Femur (tissue), 1 donor: Measurements from ENCODE around the gene NCS1.

ENCODE experiments used
- DNase-seq: peaks from one replicate; pipeline ENCODE4 v3.0.0-alpha.2; 2017

Gene NCS1

DNA sequence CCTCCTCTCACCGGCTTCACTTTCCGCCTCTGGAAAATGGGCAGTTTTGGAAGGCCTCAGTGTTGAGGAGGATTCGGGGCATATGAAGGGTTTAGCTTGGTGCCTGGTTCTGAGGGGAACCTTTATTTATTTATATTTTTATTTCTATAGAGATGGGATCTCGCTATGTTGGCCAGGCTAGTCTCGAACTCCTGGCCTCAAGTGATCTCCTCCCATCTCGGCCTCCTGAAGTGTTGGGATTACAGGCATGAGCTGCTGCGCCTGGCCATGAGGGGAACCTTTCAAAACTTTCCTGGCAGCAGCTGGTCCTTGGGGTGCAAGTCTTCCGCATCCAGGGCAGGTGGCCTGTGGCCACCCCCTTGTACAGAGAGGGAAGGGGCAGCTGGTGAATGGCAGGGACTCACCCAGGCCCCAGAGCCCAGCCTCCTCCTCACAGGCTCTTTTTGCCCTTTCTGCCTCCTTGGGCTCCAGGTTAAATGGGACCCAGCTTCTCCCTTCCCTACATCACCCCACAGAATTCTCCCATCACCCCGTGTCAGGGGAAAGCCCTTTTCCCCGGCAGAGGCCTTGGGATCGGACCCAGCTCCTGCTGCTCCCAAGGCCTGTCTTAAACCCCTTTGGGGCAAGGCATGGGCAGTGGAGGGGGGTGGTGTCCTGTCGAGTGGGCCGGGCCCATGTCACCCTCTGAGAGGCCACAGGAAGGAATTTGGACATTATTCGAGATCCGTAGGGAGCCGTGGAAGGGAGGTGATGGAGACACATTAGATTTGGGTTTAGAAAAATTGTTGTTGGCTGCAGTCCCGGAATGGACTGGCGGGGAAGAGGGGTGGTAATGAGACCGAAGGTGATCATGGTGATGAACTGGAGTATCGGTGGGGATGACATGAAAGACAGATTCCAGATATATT, 5.9 kb downstream of the NCS1 start:
- no peak for DNase-seq

DNA sequence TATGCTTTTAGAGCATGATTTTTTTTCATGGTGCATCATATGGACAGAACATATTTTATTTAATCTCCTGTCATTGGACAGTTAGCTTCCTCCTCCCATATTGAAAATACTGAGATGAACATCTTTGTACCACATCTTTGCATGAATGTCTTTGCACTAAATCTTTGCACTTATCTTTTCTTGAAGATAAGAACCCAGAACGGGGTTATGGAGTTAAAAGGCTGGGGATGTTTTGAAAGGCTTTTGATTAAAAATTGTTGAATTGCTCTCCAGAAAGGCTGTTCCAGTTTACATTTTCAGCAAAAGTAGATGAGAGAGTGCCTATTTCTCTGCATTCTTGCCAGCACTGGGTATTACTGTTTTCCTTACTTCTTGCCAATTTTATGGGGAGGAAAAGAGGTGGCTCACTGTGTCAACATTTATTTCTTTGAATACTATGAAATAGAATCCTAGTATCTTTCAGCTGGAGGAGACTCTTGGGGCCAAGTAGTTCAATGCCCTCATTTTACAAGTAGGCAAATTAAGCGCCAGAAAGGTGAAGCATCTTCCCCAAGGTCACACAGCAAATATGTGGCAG, 7.2 kb downstream of the NCS1 start:
- DNase-seq: no peak

DNA sequence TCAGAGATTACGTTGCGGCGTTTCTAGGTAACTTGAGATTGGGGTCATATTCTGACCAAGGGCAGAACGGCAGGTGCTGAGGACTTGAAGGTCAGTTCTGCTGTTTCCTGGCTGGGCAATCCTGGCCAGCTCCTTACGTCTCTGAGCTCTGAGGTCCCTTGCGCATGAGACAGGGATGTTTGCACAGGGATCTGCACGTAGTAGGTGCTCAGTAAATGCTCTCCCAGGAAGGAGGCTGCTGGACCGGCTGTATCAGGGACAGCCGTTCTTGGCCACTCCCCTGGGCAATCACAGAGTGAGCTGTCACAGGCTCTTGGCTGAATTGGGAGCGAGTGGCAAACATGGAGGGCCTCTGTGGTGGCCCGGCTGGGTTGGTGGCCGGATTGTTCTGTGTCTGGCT, 8.3 kb downstream of the NCS1 start:
- no peak for DNase-seq

DNA sequence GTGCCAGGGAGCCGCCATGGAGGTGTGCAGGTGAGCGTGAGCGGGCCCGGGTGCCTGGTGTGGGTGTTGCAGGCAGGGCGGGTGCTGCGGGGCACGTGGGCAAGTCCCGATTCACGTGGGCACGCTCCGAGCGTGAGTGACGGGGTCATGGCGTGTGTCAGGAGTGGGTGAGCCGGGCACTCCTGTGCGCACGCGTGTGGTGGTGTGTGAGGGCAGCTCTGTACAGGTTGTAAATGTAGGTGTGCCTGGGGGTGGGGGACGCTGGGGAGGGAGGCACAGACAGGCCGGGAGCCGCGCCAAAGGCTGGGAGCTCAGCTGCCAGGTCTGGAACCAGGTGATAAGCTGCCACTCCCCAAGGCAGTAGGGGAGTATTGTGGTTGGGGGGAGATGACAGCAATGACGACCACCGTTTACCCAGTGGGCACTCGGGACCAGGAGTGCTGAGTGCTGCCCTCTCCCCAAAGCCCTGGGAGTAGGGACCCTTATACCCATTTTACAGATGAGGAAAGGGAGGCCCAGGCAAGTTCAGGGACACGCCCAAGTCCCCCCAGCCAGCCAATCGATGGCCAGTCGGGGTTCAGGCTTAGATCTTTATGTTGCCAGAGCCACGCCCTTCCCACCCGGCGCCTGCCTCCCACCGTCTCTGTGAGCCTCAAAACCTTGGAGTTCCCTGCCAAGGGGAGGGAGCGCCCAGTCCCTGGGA, 9.6 kb downstream of the NCS1 start:
- DNase-seq: no peak

GRCh38 chr9:130182381-130182909, 10.2 kb downstream of the NCS1 start:
- no peak for DNase-seq

DNA sequence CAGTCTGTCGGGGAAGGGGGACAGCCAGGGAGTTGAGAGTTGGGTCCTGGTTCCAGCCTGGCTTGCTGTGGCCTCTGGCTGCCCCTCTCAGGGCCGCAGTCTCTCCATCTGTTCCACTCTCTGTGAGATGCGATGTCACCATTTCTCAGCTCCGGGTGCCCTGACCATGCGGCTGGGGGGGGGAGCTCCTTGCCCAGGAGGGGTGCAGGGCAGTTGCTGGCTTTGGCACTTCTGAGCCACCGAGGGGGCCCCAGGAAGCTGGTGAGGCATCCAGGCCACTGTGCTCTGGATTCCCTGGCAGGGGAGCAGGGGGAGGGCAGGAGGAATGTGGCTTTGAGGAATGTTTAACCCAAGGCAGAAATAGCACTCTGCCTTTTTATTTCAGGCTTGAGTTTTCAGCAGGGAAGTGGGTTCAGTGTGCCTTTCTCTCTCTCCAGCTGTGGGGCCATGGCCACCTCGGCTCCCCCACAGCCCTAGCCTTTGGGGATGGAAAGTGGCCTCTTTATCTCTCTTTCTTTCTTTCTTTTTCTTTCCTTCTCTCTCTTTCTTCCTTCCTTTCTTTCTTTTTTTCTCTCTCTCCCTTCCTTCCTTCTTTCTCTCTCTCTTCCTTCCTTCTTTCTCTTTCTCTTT, 11.0 kb downstream of the NCS1 start:
- peak; percentile 82 for DNase-seq

- no peak for DNase-seq
These were observed 12.8 kb downstream of the NCS1 start for GRCh38 chr9:130185017-130185416.

DNA sequence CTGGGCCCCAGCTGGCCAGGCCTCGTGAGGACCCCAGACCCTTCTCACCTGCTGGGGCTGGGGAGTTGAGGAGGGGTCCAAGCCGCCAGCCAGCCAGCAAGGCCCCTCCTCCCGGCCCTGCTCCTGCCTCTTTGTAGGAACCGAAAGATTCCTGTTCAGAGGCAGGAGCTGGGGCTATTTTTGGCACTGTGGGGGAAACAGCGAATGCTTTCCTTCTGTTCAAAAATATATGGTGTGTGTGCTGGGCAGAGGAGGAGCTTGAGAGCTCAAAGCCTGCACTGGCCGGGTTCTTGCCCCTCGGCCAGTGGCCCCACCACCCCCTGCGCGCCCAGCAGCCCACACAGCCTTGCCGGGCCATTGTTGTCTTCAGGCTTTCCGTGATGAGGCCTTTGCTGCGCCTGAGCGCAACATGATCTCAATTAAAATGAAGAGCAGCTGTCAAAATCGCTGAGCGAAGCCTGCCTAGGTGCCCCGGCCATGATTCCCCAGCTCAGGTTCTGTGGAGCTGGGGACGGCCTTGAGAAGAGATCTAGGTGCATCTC, 13.4 kb downstream of the NCS1 start:
- DNase-seq: peak; percentile 70

DNA sequence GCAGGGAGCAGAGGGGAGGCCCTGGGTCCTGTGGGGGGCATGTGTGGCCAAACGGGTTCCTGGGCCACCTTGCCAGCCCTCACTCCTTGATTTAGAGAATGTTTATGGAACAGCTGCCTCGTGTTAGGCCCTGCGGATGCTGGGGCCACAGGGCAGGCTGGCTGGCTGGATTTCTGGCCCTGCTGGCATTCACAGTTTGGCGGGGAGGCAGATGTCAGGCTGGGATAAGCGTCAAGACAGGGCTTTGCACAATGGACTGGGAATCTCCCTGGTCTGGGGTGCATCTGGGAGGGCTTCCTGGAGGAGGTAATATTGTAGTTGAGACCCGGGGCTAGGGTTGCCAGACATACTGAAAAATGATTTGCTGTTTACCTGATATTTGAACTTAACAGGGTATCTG, 13.8 kb downstream of the NCS1 start:
- no peak for DNase-seq

GRCh38 chr9:130186839-130187522, 14.8 kb downstream of the NCS1 start:
- no peak for DNase-seq

DNA sequence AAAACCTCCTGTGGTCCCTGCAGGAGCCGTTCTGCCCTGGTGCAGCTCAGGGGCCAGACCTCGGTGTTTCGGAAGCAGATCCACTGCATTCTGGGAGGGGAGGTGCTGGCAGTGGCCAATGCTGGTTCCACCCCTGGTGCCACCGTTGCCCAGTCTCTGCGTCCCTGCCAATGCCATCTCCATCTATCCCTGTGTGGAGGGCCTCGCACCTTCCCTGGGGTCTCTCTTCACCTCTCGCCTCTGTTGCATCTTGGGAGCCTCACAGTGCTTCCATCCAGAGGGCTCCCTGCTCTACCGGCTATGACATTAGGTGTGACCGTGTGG, 15.3 kb downstream of the NCS1 start:
- no peak for DNase-seq

- DNase-seq: no peak
These were observed 16.8 kb downstream of the NCS1 start for GRCh38 chr9:130188860-130189481.

GRCh38 chr9:130189840-130190239, 17.6 kb downstream of the NCS1 start:
- DNase-seq: no peak

DNA sequence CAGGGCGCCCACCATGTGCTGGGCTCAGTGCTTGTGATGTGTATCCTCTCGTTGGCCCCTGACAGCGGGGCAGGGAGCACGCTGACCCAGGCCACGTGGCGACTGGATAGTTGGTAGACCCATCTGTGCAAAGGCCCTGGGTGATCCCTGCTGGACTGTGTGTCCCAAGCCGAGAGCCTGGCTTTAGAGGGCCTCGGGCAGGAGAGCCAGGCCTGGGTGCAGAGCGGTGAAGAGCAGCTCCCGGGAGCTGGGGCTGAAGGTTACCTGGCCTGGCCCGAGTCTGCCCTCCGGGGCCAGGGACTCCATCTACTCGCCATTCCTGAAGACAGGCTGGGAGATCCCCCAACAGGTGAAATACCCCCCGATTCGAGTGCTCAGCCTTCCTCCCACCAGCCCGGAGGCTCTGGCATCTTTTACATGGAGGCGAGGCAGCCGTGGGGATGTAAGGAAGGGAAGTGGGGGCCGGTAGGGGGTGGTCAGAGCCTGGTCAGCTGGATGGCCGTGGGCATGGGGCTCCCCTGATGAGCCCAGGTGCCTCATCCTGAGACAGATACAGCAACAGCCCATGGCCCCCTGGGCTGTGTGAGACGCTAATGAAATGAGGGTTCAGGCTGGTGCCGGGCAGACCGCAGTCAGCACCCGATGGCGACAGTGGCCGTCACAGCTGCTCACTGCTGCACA, 19.0 kb downstream of the NCS1 start:
- DNase-seq: no peak

- DNase-seq: no peak
These were observed 19.5 kb downstream of the NCS1 start for GRCh38 chr9:130191749-130192120.

- no peak for DNase-seq
These were observed 20.3 kb downstream of the NCS1 start for GRCh38 chr9:130192382-130192999.

DNA sequence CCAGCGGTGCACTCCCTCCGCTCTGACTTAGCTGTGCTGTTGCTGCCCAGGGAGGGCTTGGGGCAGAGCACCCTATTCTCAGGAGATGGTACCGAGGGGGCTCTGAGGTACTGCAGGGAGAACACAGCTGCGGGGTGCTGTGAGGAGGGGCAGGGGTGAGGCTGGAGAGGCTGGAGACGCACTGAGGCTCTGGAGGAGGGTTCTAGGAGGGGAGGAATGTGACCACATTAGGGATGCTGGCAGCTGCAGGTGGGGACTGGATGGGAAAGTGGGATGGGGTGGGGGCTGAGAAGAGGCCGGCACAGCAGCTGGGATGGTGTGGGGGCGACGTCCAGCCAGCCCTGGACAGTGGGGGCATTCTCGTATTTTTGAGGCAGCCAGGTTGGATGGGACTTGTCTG, 20.9 kb downstream of the NCS1 start:
- DNase-seq: no peak

GRCh38 chr9:130193531-130194377, 21.6 kb downstream of the NCS1 start:
- peak; percentile 74 for DNase-seq

DNA sequence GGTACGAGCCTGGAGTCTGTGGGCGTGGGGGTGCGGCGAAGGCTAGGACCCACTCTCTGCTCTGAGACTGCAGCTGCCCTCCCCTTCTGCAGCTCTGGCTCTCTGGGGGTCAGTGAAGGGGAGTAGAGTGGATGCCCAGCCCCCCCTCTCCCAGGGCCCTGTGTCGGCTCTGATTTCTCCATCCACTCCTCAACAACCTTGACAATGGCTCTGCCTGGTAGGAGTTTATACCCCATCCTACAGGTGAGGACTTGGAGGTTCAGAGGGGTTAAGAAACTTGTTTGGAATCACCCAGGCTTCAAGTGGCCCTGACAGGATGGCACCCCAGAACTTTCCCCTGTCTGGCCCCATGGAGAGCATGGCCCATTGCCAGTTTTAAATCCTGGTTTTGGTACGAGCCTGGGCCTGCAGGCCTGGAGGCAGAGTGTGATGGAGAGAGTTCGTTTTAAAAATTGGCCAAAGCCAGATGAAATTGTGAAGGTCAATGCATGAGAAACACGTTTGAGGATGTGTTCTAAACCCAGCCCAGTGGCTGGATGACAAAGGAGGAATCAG, 22.3 kb downstream of the NCS1 start:
- no peak for DNase-seq

DNA sequence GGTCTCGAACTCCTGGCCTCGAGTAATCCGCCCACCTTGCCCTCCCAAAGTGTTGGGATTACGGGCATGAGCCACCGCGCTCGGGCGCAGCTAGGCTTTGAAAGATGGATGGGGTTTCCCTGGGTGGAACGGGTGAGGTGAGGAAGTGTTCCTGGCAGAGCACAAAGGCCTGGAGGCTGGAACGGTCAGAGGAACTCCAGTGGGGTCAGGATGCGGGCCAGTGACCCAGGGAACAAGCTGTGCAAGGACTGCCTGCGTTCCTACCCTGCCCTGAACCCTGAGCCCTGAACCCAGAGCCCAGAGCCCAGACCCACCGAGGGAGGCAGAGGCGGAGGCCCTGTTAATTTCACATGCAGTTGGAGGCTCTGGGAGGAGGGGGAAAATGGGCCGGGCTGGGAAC, 23.4 kb downstream of the NCS1 start:
- no peak for DNase-seq
